Endothelial cell of umbilical vein (primary cell): ENCODE data around the gene NCS1. TPM values are rescaled to one million over a fixed set of nuclear protein-coding genes. Genes with fewer than 3 reads are reported as not detected.

Experiments
- BruUV-seq: library from RNA; stranded (reverse); fragments of 400-500 nt; replicated peaks from 2 replicates; lab custom pipeline; 2021; lab: Mats Ljungman, UMichigan
- CTCF ChIA-PET: fragments of 300-600, 350-600 bp; sonication (Branson Sonifier 250); formaldehyde crosslinking; loops from one replicate; lab custom pipeline; 2021; ENCODE audit warnings: antibody characterized with exemption, inconsistent platforms; lab: Charles Lee
- POLR2A ChIA-PET: fragments of 300-600, 350-600 bp; sonication (Branson Sonifier 250); formaldehyde crosslinking; loops from one replicate; lab custom pipeline; 2021; ENCODE audit warnings: antibody characterized with exemption, inconsistent platforms; lab: Charles Lee
- DNase-seq: peaks from one replicate; pipeline ENCODE4 v3.0.0-alpha.2; 2011; ENCODE audit warnings: low read depth, low spot score
- FAIRE-seq: peaks from 2 replicates; lab custom pipeline; 2011; peaks lifted over from hg19 to GRCh38; lab: Jason Lieb, UNC
- H2AFZ ChIP-seq: 2 replicates; pipeline ENCODE4 v1.6.0; 2012; ENCODE audit warnings: low read depth, low read length, control low read depth, inconsistent platforms
- H3K27ac ChIP-seq: 2 replicates; pipeline ENCODE4 v1.5.1; 2011; ENCODE audit warnings: low read depth, mild to moderate bottlenecking, control low read depth, low read length, moderate library complexity; ENCODE audit not compliant: insufficient read depth
- H3K27me3 ChIP-seq, 2 experiments: 2 replicates each; pipeline versions ENCODE4 v1.6.0 to v1.6.1; 2011; ENCODE audit warnings: low read length in 2 of 2, mixed read lengths in 1 of 2; ENCODE audit not compliant: control insufficient read depth in 2 of 2, insufficient read depth in 2 of 2
- H3K36me3 ChIP-seq, 2 experiments: 2 replicates in 1 of 2; 3 replicates in 1 of 2; pipeline ENCODE4 v1.5.1; 2011; ENCODE audit warnings: low read length in 2 of 2, mild to moderate bottlenecking in 1 of 2, moderate library complexity in 1 of 2; ENCODE audit not compliant: control insufficient read depth in 2 of 2, insufficient read depth in 2 of 2; ENCODE audit errors: extremely low read depth in 1 of 2
- H3K4me1 ChIP-seq: 3 replicates; pipeline ENCODE4 v1.5.1; 2011; ENCODE audit warnings: mild to moderate bottlenecking, low read length; ENCODE audit not compliant: control insufficient read depth, insufficient read depth; ENCODE audit errors: extremely low read depth
- H3K4me2 ChIP-seq: 2 replicates; pipeline ENCODE4 v1.6.1; 2011; ENCODE audit warnings: low read length, control low read depth, mixed read lengths; ENCODE audit not compliant: insufficient read depth
- H3K4me3 ChIP-seq, 3 experiments: fragments of 200-600 bp in 1 of 3; sonication (generic), shearing (Covaris generic) in 1 of 3; replicated peaks in 1 of 3; 2 replicates each; pipeline ENCODE4 v1.5.1; 2011 to 2016; ENCODE audit warnings: control low read depth in 3 of 3, low read length in 3 of 3, mild to moderate bottlenecking in 2 of 3, inconsistent platforms in 1 of 3, low read depth in 1 of 3, moderate library complexity in 1 of 3; ENCODE audit not compliant: insufficient read depth in 1 of 3
- H3K79me2 ChIP-seq: 2 replicates; pipeline ENCODE4 v1.6.0; 2012; ENCODE audit warnings: low read length, inconsistent platforms; ENCODE audit not compliant: control insufficient read depth, insufficient read depth
- H3K9ac ChIP-seq: replicated peaks from 2 replicates; pipeline ENCODE3; 2011; ENCODE audit warnings: low read length, control low read depth; ENCODE audit not compliant: insufficient read depth; ENCODE audit errors: extremely low read depth
- H3K9me1 ChIP-seq: replicated peaks from 3 replicates; pipeline ENCODE4 v1.6.0; 2011; ENCODE audit warnings: mild to moderate bottlenecking, low read length; ENCODE audit not compliant: control insufficient read depth, insufficient read depth; ENCODE audit errors: extremely low read depth
- H3K9me3 ChIP-seq: replicated peaks from 2 replicates; pipeline ENCODE4 v1.5.1; 2012; ENCODE audit warnings: low read length, inconsistent platforms; ENCODE audit not compliant: control insufficient read depth, insufficient read depth
- H4K20me1 ChIP-seq: replicated peaks from 2 replicates; pipeline ENCODE3; 2011; ENCODE audit warnings: mild to moderate bottlenecking, low read length; ENCODE audit not compliant: control insufficient read depth, insufficient read depth; ENCODE audit errors: extremely low read depth
- CTCF ChIP-seq, 2 donors: IDR thresholded peaks; 1 replicate in 1 of 2; 2 replicates in 1 of 2; pipeline ENCODE4 v1.5.1; 2011; ENCODE audit warnings: low read length in 2 of 2, mild to moderate bottlenecking in 2 of 2, moderate library complexity in 2 of 2, control low read depth in 1 of 2, inconsistent platforms in 1 of 2, low read depth in 1 of 2; ENCODE audit not compliant: insufficient read depth in 1 of 2; ENCODE audit errors: extremely low read depth in 1 of 2
- EZH2 ChIP-seq: IDR thresholded peaks from 2 replicates; pipeline ENCODE4 v1.6.1; 2012; ENCODE audit warnings: borderline replicate concordance, low read depth, mild to moderate bottlenecking, moderate library complexity, low read length, inconsistent platforms; ENCODE audit not compliant: severe bottlenecking
- FOS ChIP-seq: IDR thresholded peaks from 2 replicates; pipeline ENCODE4 v1.6.1; 2011; ENCODE audit warnings: mild to moderate bottlenecking, low read length, moderate library complexity, borderline replicate concordance; ENCODE audit not compliant: insufficient read depth
- GATA2 ChIP-seq: IDR thresholded peaks from 2 replicates; pipeline ENCODE4 v1.7.0; 2011; ENCODE audit warnings: low read depth, mild to moderate bottlenecking, moderate library complexity, mixed read lengths, low read length; ENCODE audit not compliant: insufficient read length, insufficient read depth
- JUN ChIP-seq: IDR thresholded peaks from 2 replicates; pipeline ENCODE4 v1.6.1; 2011; ENCODE audit warnings: borderline replicate concordance, low read depth; ENCODE audit not compliant: insufficient read length, insufficient read depth
- MAX ChIP-seq: IDR thresholded peaks from 2 replicates; pipeline ENCODE4 v1.6.1; 2011; ENCODE audit not compliant: insufficient read depth, insufficient read length
- MYC ChIP-seq: IDR thresholded peaks from one replicate; pipeline ENCODE4 v1.6.1; 2011; ENCODE audit warnings: mild to moderate bottlenecking, low read depth, low read length
- POLR2A ChIP-seq: IDR thresholded peaks from 2 replicates; pipeline ENCODE4 v1.6.1; 2012; ENCODE audit warnings: low read depth, mild to moderate bottlenecking, control low read depth, low read length
- POLR2AphosphoS5 ChIP-seq: IDR thresholded peaks from 2 replicates; pipeline ENCODE4 v1.6.1; 2012; ENCODE audit warnings: low read depth, mild to moderate bottlenecking, control low read depth, low read length, moderate library complexity; ENCODE audit not compliant: insufficient read depth
- dilution Hi-C: fragments of 300-500 bp; cut with MboI; formaldehyde crosslinking; loops from one replicate; pipeline ENCODE4 v1.15.0; 2019; ENCODE audit warnings: low sequenced_read_pairs; ENCODE audit not compliant: extremely low pct_ligation_motif_present
- intact Hi-C: fragments of 100-400 bp; cut with micrococcal nuclease; formaldehyde crosslinking; loops from one replicate; pipeline ENCODE4 v1.10.0; 2022
- polyA plus RNA-seq, 4 experiments: library from polyadenylated mRNA; depleted of rRNA in 3 of 4; stranded (reverse) in 3 of 4; unstranded in 1 of 4; fragments of >200 nt; gene quantifications; 2 replicates each; pipeline versions ENCODE4 v1.2.1 to v1.2.3, GENCODE V29; 2011 to 2012; ENCODE audit warnings: missing spikeins in 1 of 4
- total RNA-seq: library from RNA; stranded (reverse); gene quantifications from 2 replicates; pipeline ENCODE4 v1.2.3, GENCODE V29; 2021

The NCS1 gene
- total and polyA plus RNA-seq, 2 donors (not counting 3 experiments of a cell fraction or from before 2014, with no cell fraction given), result 53.6 to 77.4 TPM

GRCh38 chr9:130232899-130233586 is 60.8 kb downstream of the NCS1 start:
- no peak for TF ChIP-seq POLR2A
- no peak for TF ChIP-seq MAX
- TF ChIP-seq POLR2AphosphoS5, result no peak
- TF ChIP-seq JUN, result no peak
- no peak for TF ChIP-seq GATA2
- TF ChIP-seq EZH2, result no peak
- TF ChIP-seq MYC, result no peak
- TF ChIP-seq CTCF (IDR thresholded peaks at IDR 0.05; ENCODE audit: extremely low read depth in 1 of 2, insufficient read depth in 1 of 2, low read depth in 1 of 2, low read length in 2 of 2), result no peak
- TF ChIP-seq FOS, result no peak
- Histone ChIP-seq H3K9me3 (no peaks in the 10 kb centered on the region), H3K27me3 (no peaks in the 10 kb centered on the region), H3K9me1 (no peaks in the 10 kb centered on the region), H3K36me3 (peaks cover 7 to 13% of the 10 kb centered on the region in 2 experiments), H3K79me2 (no peaks in the 10 kb centered on the region), H2AFZ (no peak overlapping the region), H3K4me2 (no peak overlapping the region), H3K4me3 (no peak overlapping the region), H3K9ac (no peak overlapping the region), H3K4me1 (peaks cover 8% of the 10 kb centered on the region), H3K27ac (no peak overlapping the region), H4K20me1 (no peaks in the 10 kb centered on the region)
- FAIRE-seq (no peak), DNase-seq (no peak)
- dilution Hi-C loops (no loop called here), intact Hi-C loops (loop anchor here (10.0 kb wide), 1 partner anchor 348 kb away; no protein-coding TSS in a partner anchor)
- CTCF ChIA-PET, result interaction anchor here (0.9 kb wide), 1 partner anchor 126 kb away, joined by 3 read pairs; no protein-coding TSS in a partner anchor
- no TSS peak for BruUV-seq
- POLR2A ChIA-PET, result no interaction called here
